Measurements from ENCODE around the gene KCNQ2.

KCNQ2 gene

DNA sequence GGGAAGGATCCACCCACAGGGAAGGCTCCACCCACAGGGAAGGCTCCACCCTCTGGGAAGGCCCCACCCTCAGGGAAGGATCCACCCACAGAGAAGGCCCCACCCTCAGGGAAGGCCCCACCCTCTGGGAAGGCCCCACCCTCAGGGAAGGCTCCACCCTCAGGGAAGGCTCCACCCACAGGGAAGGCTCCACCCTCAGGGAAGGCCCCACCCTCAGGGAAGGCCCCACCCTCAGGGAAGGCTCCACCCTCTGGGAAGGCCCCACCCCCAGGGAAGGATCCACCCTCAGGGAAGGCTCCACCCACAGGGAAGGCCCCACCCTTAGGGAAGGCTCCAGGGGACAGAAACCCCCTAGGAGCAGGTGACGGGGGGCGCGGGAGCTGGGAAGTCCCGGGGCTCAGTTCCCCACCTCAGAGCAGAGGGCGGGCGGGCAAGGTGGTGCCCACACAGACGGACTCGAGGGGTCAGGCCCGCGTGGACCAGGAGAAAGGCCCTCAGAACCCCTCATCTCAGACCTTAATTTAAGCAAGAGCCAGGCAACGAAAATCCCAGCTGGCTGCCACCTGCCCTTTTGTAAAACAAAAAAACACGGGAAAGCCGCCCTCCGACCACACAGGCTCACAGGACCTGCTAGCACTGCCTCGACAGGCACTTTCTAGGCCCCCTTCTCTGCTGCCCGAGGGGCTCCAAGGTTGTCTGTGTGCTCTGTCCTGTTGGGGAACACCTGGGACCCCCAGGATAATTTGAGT lies 39.7 kb downstream of the KCNQ2 start:
- DNase-seq = no peak

DNA sequence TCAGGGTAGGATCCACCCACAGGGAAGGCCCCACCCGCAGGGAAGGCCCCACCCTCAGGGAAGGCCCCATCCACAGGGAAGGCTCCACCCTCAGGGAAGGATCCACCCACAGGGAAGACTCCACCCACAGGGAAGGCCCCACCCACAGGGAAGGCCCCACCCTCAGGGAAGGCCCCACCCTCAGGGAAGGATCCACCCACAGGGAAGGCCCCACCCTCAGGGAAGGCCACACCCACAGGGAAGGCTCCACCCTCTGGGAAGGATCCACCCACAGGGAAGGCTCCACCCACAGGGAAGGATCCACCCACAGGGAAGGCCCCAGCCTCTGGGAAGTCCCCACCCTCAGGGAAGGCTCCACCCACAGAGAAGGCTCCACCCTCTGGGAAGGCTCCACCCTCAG lies 40.5 kb downstream of the KCNQ2 start:
- DNase-seq = no peak

DNA sequence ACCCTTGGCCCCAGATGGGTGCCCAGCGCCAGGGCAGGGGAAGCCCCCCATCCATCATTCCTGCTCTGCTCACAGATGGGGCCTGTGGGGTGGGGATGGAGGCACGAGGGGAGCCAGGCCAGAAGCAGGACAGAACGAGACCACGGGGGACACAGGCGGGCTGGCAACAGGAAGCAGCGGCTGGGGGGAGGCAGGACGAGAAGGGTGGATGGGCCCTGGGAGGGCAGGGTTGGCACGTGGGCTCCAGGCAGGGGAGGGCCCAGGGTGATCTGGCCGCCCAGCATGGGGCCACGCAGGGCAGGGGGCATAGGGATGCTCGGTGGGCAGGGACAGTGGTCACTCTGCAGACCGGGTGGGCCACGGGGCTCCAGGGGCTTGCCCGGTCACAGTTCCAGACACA lies 41.6 kb downstream of the KCNQ2 start:
- DNase-seq = no peak

DNA sequence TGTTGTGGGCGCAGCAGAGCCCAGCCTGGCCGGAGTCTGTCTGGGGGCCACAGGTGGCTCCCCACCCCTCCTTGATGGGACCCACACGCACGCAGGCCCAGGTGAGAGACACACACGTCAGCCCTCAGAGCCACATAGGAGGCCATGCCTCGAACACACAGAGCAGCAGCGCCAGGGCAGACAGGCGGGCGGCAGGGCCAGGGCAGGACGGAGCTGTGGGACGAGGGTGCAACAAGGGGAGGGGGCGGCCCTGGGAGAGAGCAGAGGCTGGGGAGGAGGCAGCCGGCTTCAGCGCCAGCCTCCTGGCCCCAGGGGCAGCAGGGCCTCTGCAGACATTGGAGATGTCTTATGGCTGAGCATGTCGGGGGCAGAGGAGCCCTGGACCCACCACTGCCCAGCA lies 42.5 kb downstream of the KCNQ2 start:
- no peak for DNase-seq

DNA sequence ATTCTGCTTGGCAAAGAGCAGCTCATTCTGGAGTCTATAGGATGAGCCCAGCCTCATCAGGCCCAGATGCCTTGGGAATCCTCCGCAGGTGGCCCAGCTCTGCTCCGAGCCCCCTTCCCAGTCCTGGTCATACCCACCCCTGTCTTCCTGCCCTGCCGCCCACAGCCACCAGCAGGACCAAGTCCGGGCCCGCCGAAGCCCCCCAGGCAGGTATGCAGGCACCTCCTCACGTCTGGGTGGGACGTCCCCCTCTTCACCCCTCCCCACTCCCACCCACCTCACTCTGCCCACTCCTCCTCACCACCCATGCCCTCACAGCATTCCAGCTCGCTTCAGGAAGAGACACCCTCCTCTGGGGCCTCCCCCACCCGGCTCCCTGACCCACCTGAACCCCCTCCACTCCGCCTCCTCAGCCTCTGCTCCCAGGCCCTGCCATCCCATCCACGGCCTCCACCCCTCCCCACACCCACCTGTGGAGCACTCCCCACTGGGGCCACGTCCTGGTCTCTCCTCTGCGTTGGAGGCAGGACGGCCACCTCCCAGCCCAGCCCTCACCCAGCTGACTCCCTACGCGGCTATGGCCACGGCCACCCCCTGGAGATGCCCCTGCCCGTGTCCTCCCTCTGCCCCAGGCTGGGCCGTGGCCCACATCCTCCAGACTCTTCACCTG lies 43.4 kb downstream of the KCNQ2 start:
- DNase-seq = no peak

DNA sequence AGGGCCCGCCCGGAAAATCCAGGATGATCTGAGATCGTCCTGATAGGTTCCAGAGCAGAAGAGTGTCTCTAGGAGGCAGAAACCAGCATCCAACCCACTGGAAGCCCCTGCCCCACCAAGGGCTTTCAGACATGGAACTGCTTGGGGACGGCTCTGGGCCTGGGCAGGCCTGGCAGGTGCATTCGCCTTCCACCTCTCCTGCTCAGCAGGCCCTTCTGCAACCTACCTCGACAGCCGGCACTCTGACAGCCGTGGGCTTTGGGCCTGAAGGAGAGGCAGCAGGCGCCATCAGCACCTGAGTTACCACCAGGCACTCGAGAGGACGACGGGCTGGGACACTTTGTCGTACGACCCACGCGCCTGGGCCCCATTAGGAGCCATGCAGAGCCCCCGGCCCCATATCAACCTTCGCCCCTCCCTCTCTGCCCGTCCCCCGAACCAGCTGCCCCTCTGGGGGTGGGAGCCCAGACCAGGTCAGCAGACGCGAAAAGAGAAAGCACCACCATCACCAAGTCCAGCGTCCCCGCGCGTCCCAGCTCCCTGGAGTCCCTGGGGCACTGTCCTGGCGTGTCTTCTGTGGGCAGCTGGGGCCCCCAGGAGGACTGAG lies 44.6 kb downstream of the KCNQ2 start:
- DNase-seq = no peak

DNA sequence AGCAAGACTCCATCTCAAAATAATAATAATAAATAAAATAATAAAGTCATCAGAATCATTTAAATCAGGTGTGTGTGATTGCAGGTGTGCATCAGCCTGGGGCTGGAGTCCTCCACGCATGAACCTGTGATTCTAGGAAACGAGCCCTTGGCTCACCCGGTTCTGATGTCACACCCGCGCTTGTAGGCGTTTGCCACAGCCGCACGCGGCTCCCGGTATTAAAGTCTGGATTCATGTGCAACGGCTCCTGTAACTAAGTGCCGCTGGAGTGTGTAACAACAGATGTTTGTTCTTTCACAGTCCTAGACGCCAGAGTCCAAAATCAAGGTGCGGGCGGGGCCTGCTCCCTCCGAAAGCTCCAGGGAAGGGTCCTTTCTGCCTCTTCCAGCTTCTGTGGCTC lies 45.2 kb downstream of the KCNQ2 start:
- DNase-seq = no peak

DNA sequence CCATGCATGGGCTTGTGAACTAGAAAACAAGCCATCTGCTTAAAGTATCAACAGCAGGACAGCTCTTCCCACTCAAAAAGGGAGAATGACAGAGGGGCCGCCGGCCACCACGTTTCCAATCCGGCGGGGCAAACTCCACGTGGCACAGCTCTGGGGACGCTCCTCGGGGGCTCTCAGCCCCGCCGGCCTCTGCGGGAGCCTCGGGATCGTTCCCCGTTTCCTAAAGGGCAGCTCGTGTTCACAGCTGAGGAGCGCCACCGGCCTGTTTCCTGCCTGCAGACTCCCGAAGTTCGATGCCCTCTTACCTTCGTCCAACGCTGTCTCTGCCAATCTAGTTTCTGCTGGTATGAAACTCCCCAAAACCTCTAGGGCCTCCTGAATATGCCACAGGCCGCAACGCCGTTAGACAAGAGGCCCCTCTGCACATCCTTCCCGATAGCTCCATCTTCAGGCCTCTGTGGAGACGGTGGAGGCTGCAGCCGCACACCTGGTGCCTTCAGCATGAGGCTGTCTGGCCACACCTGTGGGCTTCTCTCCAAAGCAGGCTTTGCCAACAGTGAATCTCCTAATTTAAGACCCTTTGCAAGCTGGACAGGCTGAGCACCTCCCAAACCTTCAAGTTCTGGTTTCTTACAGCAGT lies 46.5 kb downstream of the KCNQ2 start:
- no peak for DNase-seq

DNA sequence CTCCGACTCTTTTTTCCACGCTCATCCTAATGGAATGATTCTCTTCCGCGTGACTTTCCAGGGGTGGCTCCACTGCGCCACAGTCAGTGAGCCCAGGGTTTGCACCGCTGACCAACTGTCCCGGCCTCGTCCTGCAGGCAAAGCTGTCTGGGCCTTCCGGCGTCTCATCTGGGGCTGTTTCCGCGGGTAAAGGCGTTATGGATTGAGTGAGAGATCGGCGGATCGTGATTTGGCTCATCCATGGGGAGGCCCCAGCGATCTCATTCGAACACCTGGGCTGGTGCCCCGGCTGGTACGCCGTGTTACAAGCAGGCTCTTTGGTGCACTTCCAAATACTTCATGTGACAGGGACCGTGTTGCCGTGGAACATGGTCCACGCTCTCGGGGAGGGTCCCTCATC lies 47.8 kb downstream of the KCNQ2 start:
- no peak for DNase-seq

DNA sequence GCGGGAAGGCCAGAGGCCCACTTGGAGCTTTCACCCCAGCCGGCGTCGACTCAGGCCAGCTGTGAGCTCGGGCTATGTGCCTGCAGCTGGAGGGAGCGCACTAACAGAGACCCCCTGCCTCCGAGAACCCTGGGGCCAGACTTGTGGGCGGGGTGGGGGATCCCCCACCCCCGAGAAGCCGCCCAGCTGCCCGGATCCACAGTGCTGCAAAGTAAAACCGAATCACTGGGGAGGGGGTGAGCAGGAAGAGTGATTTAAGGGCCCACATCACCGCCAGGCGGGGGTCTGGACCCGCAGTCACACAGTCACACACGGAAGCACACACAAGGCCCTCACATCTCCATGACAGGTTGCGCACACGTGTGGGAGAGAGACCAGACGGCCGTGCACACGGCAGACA lies 48.7 kb downstream of the KCNQ2 start:
- no peak for DNase-seq

DNA sequence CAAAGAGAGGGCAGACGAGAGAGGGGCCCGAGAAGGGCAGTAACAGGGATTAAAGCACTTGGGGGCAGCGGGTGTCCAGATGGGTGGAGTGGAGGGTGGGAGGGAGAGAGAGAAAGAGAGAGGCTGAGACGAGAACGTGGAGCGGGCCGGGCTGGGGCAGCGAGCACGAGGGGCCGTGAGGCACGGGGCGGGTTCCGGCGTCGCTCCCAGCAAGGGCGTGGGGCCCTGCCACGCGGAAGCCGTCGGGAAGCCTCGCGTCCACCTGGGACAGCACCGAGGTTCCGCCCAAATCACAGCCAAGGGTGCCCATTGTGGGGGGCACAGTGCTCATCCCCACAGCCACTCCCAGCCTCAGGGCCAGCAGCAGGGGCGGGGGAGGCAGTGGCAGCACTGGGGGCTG lies 49.8 kb downstream of the KCNQ2 start:
- no peak for DNase-seq

DNA sequence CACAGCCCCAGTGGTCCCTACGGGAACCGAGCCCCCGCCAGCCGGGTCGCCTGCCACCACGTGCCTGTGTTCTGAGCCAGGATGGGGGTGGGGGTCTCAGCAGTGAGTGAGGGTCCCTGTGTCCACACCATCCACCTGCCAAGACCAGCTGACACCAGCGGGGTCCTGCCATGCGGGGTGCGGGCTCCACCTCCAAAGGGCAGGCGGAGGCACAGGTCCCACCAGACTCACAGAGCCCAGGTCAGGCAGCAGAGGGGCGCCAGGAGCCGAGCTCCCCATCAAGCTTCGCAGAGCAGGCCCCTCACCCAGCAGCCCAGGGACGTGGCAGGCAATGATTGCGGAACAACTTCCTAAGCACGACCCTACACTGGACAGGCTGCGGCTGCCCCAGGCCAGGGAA lies 50.5 kb downstream of the KCNQ2 start:
- DNase-seq = no peak

DNA sequence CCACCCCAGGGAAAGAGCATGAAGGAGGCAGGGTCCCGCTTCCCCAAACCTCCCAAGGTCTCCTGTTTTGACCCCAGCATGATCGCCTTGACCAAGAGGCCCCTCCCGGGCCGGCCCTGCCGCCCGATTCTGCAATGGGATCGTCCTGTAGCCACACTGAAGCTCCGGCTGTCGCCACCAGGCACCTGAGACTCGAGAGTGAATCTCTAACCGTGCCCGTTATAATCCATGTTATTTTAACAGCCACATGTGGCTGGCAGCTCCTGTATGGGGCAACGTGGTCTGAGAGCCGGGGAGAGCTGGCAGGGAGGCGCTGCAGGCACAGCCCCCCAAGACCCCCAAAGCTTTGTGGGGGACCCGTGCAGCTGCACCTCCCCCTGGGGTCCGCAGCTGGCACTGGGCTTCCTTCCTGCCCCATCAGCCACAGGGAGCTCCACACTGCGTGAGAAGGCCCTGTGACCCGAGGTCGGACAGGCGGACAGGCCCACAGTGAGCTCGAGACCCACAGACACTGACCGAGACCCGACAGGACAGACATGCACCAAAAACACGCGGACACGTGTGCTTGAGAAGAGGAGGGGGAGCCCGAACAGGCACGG lies 51.3 kb downstream of the KCNQ2 start:
- no peak for DNase-seq

DNA sequence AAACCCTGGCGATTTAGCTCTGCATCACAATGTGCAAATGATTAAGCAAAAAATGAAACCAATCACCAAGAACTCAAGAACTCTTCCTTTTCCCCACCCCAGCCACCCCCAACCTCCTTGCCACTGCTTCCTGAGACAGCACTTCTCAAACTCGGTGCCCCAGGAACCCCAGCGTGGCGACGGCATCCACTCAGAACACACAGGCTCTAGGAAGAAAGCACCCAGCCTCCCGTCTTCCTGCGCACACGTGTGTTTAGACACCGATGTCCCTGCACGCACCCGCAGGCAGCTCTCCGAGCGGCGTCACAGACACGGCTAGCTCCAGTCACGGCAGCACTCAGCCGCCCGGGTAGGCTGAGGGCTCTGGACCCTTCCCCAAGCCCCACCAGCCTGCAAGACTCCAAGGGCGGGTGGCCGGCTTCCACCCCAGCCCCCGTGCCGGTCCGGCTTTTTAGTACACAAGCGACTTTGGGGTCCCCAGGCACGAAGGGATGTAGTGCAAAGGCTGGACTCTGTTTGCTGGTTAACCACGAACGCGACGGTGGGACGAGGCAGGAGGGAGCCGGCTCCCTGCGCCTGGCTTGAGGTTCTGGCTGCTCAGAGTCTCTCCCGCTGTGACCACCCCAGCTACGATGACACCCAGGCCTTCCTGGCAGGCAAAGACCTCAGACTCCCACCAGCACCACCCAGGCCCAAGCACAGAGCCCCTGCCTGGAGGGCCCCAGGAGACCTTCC lies 51.9 kb downstream of the KCNQ2 start:
- no peak for DNase-seq

DNA sequence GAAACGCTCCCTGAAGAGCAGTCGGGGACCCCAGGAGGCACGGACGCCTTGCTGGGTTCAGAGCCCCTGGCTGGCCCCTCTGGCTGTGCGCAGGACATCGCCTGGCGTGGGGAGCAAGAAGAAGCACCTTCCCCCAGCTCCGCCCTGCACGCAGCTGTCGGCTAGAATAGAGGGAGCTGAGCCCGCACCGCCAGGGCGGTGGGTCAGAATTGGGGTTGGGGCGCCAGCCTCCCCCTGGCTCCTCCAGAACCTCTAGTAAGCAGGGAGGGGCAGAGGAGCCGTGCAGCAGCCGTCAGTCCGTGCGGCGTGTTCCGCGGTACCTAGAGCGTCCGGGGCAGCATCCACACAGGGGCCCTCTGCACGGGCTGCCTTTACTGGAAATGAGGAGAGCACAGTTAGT lies 53.2 kb downstream of the KCNQ2 start:
- DNase-seq = no peak

DNA sequence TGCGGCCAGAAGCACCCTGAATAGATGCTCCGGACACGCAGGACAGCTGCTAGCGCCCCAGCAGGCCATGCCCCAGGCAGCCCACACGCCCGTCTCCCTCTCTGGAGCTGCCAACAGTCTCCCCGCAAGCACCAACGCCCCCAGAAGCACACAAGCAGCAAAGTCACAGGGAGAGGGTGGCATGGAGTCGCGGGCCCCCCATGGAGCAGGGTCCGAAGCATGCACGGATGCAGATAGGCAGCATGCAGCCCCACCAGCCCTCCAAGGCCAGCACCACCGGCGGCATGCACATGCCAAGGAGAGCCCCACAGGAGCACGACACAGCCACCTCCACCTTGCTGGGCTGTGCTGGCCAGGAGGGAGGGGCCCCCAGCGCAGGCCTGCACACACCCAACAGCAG lies 53.8 kb downstream of the KCNQ2 start:
- no peak for DNase-seq

DNA sequence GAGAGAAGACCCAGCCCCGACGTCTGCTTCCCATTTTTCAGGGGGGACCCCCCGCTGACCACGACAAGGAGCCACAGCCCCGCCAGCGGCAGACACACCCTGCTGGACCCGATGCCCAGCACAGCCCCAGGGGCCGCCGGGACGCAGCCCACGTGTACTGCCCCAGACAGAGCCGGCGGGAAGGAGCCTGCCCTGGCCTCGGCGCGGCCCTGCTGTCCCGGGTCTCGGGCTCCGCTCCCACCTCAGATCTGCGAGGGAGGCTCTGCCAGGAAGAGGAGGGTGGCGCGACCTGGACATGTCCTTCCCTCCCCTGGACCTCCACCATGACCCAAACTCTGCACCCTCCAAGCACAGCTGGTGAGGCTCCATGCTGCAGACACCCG lies 54.7 kb downstream of the KCNQ2 start:
- DNase-seq = no peak

DNA sequence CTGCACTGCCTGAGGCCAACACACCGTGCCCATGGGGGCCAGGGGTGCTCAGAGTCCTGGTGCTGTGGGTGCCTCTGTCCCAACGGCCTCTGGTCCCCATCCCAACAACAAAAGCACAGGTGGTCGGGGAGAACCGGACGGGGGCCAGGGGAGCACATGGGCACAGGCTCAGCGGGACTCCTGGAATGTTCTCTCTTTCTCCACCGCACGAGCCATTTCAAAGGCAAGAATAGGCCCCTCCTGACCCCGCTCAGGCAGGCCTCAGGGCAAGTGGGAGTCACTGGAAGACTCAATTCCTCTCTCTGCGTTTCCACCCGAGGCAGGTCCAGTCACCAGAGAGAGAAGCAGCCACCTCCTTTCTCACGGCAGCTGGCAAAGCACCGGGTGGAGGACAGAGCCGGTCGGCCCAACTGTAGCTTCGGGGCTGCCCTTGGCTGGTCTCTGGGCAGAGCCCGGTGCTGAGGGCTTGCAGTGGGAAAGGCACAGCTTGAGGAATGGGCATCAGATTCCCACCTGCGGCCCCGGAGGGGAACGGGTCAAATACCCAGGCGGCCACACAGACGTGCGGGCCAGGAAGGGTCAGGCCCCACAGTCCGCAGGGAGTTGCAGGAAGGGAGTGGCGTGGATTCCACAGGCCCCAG lies 55.2 kb downstream of the KCNQ2 start:
- DNase-seq = no peak

DNA sequence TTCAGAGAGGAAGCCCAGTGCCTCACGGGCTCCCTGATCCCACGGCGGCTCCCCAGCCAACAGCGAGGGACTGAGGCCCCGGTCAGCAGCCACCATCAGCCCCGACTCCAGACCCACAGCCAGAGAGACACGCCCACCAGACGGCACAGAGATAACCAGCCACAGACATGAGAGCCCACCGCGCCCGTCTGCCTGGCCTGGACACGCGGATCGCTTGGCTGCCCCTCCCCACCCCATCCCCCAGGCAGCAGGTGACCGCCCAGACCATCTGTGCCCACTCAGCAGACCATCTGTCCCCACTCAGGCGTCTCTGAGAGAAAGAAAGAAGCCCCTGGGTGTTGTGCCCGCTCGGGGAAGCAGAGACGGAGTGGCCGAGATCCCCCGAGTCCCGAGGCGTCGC lies 55.8 kb downstream of the KCNQ2 start:
- no peak for DNase-seq

DNA sequence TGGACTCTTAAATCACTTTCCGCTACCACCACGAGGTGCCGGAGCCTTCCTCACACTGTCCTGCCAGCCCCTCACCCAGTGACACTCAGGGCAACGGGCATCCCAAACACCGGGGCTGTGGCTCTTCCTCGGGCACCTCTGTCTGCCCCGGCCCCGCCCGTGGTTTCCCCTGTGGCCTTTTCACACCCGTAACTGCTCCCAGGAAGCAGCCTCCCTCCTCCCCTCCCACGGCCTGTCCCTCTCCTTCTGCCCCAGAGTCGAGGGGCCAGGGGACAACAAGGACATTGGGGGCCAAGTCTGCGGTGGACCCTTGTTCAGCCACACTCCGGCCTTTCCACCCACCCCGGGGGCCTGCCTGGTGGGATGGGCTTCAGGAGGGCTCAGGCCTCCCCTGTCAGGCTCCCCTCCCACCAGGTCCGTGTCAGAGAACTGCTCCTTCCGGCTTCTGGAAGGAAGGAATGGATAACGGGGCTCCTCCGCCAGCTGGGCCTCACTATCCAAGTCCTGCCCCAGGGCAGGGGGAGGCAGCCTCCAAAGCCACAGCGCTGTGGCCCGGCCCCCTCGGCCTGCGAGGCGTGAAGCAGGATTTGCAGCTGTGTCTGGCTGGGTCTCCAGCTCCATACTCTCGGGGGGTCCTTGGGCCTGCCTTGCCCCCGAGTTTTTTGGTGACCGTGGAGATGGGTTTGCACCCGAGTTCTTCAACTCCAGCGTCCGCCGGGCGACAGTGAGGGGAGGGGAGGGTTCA lies 56.6 kb downstream of the KCNQ2 start:
- DNase-seq = no peak

DNA sequence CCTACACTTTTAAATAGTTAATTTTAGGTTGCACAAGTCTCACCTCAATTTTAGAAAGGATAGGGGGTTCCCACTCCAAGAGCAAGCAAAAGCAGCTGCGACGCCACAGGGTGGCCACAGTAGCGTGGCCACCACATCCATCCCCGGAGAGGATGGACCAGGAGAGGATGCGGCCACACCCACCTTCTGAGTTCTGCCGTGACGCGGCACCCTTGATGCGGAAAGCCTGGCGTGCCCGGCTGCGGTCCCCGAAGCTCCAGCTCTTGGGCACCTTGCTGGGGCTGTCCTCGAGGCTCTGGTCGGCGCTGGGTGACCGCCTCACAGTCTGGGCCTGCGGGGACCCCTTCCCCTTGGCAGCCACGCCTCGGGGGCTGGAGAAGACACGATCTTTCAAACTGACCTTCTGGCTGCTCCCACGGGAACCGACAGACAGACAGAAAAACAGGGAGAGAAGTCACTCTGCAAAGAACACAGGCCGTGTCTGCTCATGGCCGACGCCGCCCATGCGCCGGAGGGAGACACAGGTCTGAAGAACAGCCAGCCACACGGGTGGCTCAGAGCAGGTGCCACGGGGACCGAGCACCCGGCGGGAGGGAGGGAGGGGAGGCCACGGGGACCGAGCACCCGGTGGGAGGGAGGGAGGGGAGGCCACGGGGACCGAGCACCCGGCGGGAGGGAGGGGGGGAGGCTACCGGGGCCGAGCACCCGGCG lies 57.6 kb downstream of the KCNQ2 start:
- DNase-seq = no peak

Data from NCI-H446 treated with DMSO at 0.1 percent for 48 hours (cell line).